GM18907 (cell line): ENCODE results near the gene CAMTA1.

Experiments
- ATAC-seq: cut with Tn5 transposase; IDR thresholded peaks from one replicate; pipeline ENCODE4 v1.9.1; 2021; ENCODE audit warnings: mild to moderate bottlenecking, moderate library complexity; ENCODE audit not compliant: unreplicated experiment

The CAMTA1 gene

GRCh38 chr1:7454052-7454815 is 669.0 kb downstream of the CAMTA1 start:
- no peak for ATAC-seq

GRCh38 chr1:7454895-7455784 is 669.9 kb downstream of the CAMTA1 start:
- no peak for ATAC-seq

GRCh38 chr1:7455796-7456721 is 670.8 kb downstream of the CAMTA1 start:
- ATAC-seq: no peak

- no peak for ATAC-seq
Measured at GRCh38 chr1:7456722-7457082, 671.4 kb downstream of the CAMTA1 start.

GRCh38 chr1:7457811-7458210 is 672.6 kb downstream of the CAMTA1 start:
- no peak for ATAC-seq

- ATAC-seq: no peak
Measured at GRCh38 chr1:7458946-7459345, 673.7 kb downstream of the CAMTA1 start.

GRCh38 chr1:7459914-7460313 is 674.7 kb downstream of the CAMTA1 start:
- no peak for ATAC-seq

- ATAC-seq: no peak
Measured at GRCh38 chr1:7460807-7461206, 675.6 kb downstream of the CAMTA1 start.

GRCh38 chr1:7462617-7463016 is 677.4 kb downstream of the CAMTA1 start:
- no peak for ATAC-seq

- no peak for ATAC-seq
Measured at GRCh38 chr1:7463526-7463925, 678.3 kb downstream of the CAMTA1 start.

- ATAC-seq: no peak
Measured at GRCh38 chr1:7464736-7465135, 679.5 kb downstream of the CAMTA1 start.

- ATAC-seq: no peak
Measured at GRCh38 chr1:7467476-7468175, 682.4 kb downstream of the CAMTA1 start.

- no peak for ATAC-seq
Measured at GRCh38 chr1:7468248-7468647, 683.0 kb downstream of the CAMTA1 start.

GRCh38 chr1:7469255-7469938 is 684.1 kb downstream of the CAMTA1 start:
- no peak for ATAC-seq

- ATAC-seq: no peak
Measured at GRCh38 chr1:7470904-7471638, 685.8 kb downstream of the CAMTA1 start.

GRCh38 chr1:7471836-7472235 is 686.6 kb downstream of the CAMTA1 start:
- ATAC-seq: no peak

GRCh38 chr1:7473223-7474142 is 688.2 kb downstream of the CAMTA1 start:
- ATAC-seq: no peak

GRCh38 chr1:7474143-7474490 is 688.9 kb downstream of the CAMTA1 start:
- no peak for ATAC-seq
